SK-N-SH treated with all-trans-retinoic acid at 6 μM for 48 hours (cell line): ENCODE results near the gene GJC2.

Source experiments
- ATAC-seq: fragments of 200-7000 bp; cut with Tn5 transposase; 3 replicates; pipeline ENCODE4 v1.9.1; 2020; ENCODE audit warnings: mild to moderate bottlenecking, moderate library complexity
- ARNTL ChIP-seq: fragments of 450-650 bp; formaldehyde crosslinking; IDR thresholded peaks from 2 replicates; pipeline ENCODE4 v1.5.0; 2020; ENCODE audit warnings: low read depth, mild to moderate bottlenecking, moderate library complexity, borderline replicate concordance
- BACH2 ChIP-seq: fragments of 250-450 bp; sonication (Bioruptor Pico); IDR thresholded peaks from 2 replicates; pipeline ENCODE4 v1.9.0; 2021; ENCODE audit warnings: mild to moderate bottlenecking, borderline replicate concordance
- CSDC2 ChIP-seq: fragments of 250-450 bp; sonication (Bioruptor Pico); IDR thresholded peaks from 2 replicates; pipeline ENCODE4 v1.5.0; 2020; ENCODE audit warnings: mild to moderate bottlenecking, moderate library complexity
- ESRRG ChIP-seq: fragments of 250-450 bp; sonication (Bioruptor Pico); IDR thresholded peaks from 2 replicates; pipeline ENCODE4 v1.6.1; 2021; ENCODE audit warnings: mild to moderate bottlenecking
- ISL1 ChIP-seq: fragments of 250-450 bp; sonication (Bioruptor Pico); IDR thresholded peaks from 2 replicates; pipeline ENCODE4 v2.1.2; 2022; ENCODE audit warnings: mild to moderate bottlenecking, moderate library complexity
- OSR1 ChIP-seq: fragments of 250-450 bp; sonication (Bioruptor Pico); IDR thresholded peaks from 2 replicates; pipeline ENCODE4 v1.8.0; 2022; ENCODE audit warnings: moderate library complexity, mild to moderate bottlenecking, inconsistent platforms
- PPARA ChIP-seq: fragments of 250-450 bp; sonication (Bioruptor Pico); IDR thresholded peaks from 2 replicates; pipeline ENCODE4 v1.5.0; 2020; ENCODE audit warnings: mild to moderate bottlenecking, borderline replicate concordance
- RARB ChIP-seq: fragments of 250-450 bp; sonication (Bioruptor Pico); IDR thresholded peaks from 2 replicates; pipeline ENCODE4 v1.8.0; 2021; ENCODE audit warnings: mild to moderate bottlenecking, moderate library complexity
- SNAI2 ChIP-seq: fragments of 250-450 bp; sonication (Bioruptor Pico); IDR thresholded peaks from 2 replicates; pipeline ENCODE4 v1.5.0; 2020; ENCODE audit warnings: mild to moderate bottlenecking, moderate library complexity
- TCF4 ChIP-seq: fragments of 250-450 bp; sonication (Bioruptor Pico); IDR thresholded peaks from 2 replicates; pipeline ENCODE4 v1.8.0; 2021; ENCODE audit warnings: mild to moderate bottlenecking, moderate library complexity, borderline replicate concordance
- TOX ChIP-seq: fragments of 250-450 bp; sonication (Bioruptor Pico); IDR thresholded peaks from 2 replicates; pipeline ENCODE4 v1.8.0; 2021; ENCODE audit warnings: mild to moderate bottlenecking, moderate library complexity, borderline replicate concordance
- ZC3H10 ChIP-seq: fragments of 250-450 bp; sonication (Bioruptor Pico); IDR thresholded peaks from 2 replicates; pipeline ENCODE4 v1.5.1; 2021; ENCODE audit warnings: mild to moderate bottlenecking, moderate library complexity
- ZFP30 ChIP-seq: fragments of 450-650 bp; formaldehyde crosslinking; IDR thresholded peaks from 2 replicates; pipeline ENCODE4 v1.5.0; 2022; ENCODE audit warnings: mild to moderate bottlenecking, moderate library complexity
- ZNF565 ChIP-seq: fragments of 450-650 bp; formaldehyde crosslinking; conservative IDR thresholded peaks from 2 replicates; pipeline ENCODE4 v1.5.0; 2020; ENCODE audit warnings: low read depth, mild to moderate bottlenecking, moderate library complexity
- ZNF70 ChIP-seq: fragments of 450-650 bp; formaldehyde crosslinking; IDR thresholded peaks from 2 replicates; pipeline ENCODE4 v1.5.0; 2020; ENCODE audit warnings: mild to moderate bottlenecking, moderate library complexity
- ZNF8 ChIP-seq: fragments of 450-650 bp; formaldehyde crosslinking; IDR thresholded peaks from 2 replicates; pipeline ENCODE4 v1.5.0; 2020; ENCODE audit warnings: mild to moderate bottlenecking, moderate library complexity
- TF ChIP-seq, protein P1 (sequence below): fragments of 250-450 bp; sonication (Bioruptor Pico); IDR thresholded peaks from 2 replicates; pipeline ENCODE4 v1.5.0; 2020; ENCODE audit warnings: mild to moderate bottlenecking, moderate library complexity
- TF ChIP-seq, protein P2 (sequence below): fragments of 250-450 bp; sonication (Bioruptor Pico); IDR thresholded peaks from 2 replicates; pipeline ENCODE4 v1.8.0; 2021; ENCODE audit warnings: low read depth, mild to moderate bottlenecking, moderate library complexity, borderline replicate concordance
- TF ChIP-seq, protein P3 (sequence below): fragments of 250-450 bp; sonication (Bioruptor Pico); IDR thresholded peaks from 2 replicates; pipeline ENCODE4 v1.5.1; 2020; ENCODE audit warnings: low read depth, mild to moderate bottlenecking, moderate library complexity
- TF ChIP-seq, protein P4 (sequence below): fragments of 250-450 bp; sonication (Bioruptor Pico); IDR thresholded peaks from 2 replicates; pipeline ENCODE4 v1.8.0; 2020; ENCODE audit warnings: mild to moderate bottlenecking, moderate library complexity, borderline replicate concordance
- TF ChIP-seq, protein P5 (sequence below): fragments of 250-450 bp; sonication (Bioruptor Pico); IDR thresholded peaks from 2 replicates; pipeline ENCODE4 v1.5.1; 2021; ENCODE audit warnings: mild to moderate bottlenecking, moderate library complexity

GJC2 gene

DNA sequence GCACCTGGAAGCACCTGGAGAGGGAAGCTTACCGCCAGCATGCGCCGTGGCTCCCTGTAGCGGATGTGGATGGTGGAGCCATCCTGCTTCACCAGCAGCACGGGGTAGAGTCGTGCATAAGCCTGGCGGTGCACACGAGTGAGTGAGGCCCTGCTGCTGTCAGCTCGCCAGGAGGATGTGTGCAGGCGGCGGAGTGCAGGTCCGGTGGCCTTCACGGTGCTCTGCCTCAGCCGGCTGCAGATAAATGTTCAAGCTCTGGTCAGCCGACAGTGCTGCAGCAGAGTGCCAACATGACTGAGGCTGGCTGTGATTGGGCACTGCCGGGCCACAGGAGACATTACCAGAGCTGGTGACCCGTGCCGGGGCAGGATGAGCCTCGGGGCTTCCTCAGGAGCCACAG lies 42.1 kb upstream of the GJC2 start:
- no peak for ATAC-seq
- TF ChIP-seq TCF4 (no peak), ISL1 (CRISPR knock-in tag) (no peak), RARB (CRISPR knock-in tag) (no peak), ZNF8 (CRISPR knock-in tag) (no peak), TOX (CRISPR knock-in tag) (no peak), CSDC2 (CRISPR knock-in tag) (no peak), OSR1 (CRISPR knock-in tag) (no peak), ZC3H10 (CRISPR knock-in tag) (no peak), ZFP30 (no peak)
- TF ChIP-seq, protein P1, sequence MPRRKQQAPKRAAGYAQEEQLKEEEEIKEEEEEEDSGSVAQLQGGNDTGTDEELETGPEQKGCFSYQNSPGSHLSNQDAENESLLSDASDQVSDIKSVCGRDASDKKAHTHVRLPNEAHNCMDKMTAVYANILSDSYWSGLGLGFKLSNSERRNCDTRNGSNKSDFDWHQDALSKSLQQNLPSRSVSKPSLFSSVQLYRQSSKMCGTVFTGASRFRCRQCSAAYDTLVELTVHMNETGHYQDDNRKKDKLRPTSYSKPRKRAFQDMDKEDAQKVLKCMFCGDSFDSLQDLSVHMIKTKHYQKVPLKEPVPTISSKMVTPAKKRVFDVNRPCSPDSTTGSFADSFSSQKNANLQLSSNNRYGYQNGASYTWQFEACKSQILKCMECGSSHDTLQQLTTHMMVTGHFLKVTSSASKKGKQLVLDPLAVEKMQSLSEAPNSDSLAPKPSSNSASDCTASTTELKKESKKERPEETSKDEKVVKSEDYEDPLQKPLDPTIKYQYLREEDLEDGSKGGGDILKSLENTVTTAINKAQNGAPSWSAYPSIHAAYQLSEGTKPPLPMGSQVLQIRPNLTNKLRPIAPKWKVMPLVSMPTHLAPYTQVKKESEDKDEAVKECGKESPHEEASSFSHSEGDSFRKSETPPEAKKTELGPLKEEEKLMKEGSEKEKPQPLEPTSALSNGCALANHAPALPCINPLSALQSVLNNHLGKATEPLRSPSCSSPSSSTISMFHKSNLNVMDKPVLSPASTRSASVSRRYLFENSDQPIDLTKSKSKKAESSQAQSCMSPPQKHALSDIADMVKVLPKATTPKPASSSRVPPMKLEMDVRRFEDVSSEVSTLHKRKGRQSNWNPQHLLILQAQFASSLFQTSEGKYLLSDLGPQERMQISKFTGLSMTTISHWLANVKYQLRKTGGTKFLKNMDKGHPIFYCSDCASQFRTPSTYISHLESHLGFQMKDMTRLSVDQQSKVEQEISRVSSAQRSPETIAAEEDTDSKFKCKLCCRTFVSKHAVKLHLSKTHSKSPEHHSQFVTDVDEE (CRISPR knock-in tag) = no peak
- TF ChIP-seq, protein P2, sequence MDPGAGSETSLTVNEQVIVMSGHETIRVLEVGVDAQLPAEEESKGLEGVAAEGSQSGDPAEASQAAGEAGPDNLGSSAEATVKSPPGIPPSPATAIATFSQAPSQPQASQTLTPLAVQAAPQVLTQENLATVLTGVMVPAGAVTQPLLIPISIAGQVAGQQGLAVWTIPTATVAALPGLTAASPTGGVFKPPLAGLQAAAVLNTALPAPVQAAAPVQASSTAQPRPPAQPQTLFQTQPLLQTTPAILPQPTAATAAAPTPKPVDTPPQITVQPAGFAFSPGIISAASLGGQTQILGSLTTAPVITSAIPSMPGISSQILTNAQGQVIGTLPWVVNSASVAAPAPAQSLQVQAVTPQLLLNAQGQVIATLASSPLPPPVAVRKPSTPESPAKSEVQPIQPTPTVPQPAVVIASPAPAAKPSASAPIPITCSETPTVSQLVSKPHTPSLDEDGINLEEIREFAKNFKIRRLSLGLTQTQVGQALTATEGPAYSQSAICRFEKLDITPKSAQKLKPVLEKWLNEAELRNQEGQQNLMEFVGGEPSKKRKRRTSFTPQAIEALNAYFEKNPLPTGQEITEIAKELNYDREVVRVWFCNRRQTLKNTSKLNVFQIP (CRISPR knock-in tag) = no peak
- TF ChIP-seq, all 23 proteins: peak for 0

DNA sequence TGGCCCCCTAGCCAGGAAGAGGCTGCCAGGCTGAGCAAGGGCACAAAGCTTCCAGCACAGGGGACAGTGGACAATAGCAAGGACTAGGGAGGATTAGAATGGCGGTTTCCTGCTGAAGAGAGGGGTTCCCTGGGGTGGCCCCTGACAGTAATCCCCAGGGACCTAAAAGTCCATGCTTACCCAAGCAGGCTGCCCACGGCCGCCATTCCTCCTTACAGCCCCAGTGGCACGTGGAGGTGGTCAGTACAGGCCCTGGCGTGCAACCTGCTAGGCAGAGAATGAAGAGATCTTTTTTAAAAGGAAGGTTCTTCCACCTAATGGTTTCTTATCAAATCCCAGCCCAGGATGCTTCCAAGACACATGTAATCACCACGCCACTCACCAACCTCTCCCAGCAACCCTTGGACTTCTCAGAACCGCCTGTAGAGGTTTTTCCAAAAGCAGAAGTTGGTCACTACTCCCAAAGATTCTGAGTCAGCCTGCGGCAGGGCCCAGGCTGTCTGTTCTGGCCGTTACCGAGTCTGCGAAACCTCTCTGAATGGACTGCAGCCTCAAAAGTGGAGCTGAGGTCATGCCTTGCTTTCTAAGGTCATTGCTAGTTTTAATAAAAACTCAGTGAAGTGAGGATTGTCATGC lies 41.6 kb upstream of the GJC2 start:
- no peak for ATAC-seq
- TF ChIP-seq ZNF565 (CRISPR knock-in tag) = no peak
- TF ChIP-seq ARNTL (CRISPR knock-in tag) = no peak
- no peak for TF ChIP-seq PPARA (CRISPR knock-in tag)

DNA sequence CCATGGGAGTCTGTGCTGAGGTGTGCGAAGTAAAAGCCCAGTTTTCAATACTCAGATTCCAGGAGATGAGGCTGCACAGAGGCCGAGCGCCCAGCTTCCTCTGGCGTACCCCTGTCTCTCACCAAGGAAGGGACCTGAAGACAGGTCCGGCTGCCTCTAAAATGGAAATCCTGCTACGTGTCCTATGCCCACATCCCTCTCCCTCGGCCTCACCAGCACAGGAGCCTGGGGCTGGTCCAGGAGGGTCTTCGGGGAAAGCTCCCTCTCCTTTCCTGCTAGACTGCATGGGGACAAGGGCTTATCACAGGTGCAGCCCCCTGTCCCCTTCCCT lies 41.0 kb upstream of the GJC2 start:
- TF ChIP-seq ZNF565 (CRISPR knock-in tag) (no peak), CSDC2 (CRISPR knock-in tag) (no peak), RARB (CRISPR knock-in tag) (no peak), ZFP30 (no peak), SNAI2 (CRISPR knock-in tag) (no peak), ESRRG (CRISPR knock-in tag) (no peak), ZC3H10 (CRISPR knock-in tag) (no peak), PPARA (CRISPR knock-in tag) (no peak), BACH2 (no peak), ZNF8 (CRISPR knock-in tag) (no peak), ZNF70 (CRISPR knock-in tag) (no peak), TCF4 (no peak)
- TF ChIP-seq, protein P3, sequence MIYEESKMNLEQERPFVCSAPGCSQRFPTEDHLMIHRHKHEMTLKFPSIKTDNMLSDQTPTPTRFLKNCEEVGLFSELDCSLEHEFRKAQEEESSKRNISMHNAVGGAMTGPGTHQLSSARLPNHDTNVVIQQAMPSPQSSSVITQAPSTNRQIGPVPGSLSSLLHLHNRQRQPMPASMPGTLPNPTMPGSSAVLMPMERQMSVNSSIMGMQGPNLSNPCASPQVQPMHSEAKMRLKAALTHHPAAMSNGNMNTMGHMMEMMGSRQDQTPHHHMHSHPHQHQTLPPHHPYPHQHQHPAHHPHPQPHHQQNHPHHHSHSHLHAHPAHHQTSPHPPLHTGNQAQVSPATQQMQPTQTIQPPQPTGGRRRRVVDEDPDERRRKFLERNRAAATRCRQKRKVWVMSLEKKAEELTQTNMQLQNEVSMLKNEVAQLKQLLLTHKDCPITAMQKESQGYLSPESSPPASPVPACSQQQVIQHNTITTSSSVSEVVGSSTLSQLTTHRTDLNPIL (CRISPR knock-in tag) = no peak
- TF ChIP-seq, protein P4, sequence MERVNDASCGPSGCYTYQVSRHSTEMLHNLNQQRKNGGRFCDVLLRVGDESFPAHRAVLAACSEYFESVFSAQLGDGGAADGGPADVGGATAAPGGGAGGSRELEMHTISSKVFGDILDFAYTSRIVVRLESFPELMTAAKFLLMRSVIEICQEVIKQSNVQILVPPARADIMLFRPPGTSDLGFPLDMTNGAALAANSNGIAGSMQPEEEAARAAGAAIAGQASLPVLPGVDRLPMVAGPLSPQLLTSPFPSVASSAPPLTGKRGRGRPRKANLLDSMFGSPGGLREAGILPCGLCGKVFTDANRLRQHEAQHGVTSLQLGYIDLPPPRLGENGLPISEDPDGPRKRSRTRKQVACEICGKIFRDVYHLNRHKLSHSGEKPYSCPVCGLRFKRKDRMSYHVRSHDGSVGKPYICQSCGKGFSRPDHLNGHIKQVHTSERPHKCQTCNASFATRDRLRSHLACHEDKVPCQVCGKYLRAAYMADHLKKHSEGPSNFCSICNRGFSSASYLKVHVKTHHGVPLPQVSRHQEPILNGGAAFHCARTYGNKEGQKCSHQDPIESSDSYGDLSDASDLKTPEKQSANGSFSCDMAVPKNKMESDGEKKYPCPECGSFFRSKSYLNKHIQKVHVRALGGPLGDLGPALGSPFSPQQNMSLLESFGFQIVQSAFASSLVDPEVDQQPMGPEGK (CRISPR knock-in tag) = no peak
- TF ChIP-seq, protein P1 (CRISPR knock-in tag) = no peak
- TF ChIP-seq, protein P5, sequence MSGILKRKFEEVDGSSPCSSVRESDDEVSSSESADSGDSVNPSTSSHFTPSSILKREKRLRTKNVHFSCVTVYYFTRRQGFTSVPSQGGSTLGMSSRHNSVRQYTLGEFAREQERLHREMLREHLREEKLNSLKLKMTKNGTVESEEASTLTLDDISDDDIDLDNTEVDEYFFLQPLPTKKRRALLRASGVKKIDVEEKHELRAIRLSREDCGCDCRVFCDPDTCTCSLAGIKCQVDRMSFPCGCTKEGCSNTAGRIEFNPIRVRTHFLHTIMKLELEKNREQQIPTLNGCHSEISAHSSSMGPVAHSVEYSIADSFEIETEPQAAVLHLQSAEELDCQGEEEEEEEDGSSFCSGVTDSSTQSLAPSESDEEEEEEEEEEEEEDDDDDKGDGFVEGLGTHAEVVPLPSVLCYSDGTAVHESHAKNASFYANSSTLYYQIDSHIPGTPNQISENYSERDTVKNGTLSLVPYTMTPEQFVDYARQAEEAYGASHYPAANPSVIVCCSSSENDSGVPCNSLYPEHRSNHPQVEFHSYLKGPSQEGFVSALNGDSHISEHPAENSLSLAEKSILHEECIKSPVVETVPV (CRISPR knock-in tag) = no peak
- TF ChIP-seq, protein P2 (CRISPR knock-in tag) = no peak
- ATAC-seq = no peak; the same call in 1 of the 3 replicates
